Activated CD4-positive, CD25-positive, alpha-beta regulatory T cell treated with anti-CD3 and anti-CD28 coated beads, Interleukin-2, amount 50 U/mL, for 16 hours (primary cell): ENCODE data around the gene ANTXRL.
"Not testable (repeated sequence)": the region's sequence is repeated elsewhere in the genome, so short reads cannot be mapped to it uniquely, and the experiment has no call there.

Source experiments
- DNase-seq: peaks from one replicate; pipeline ENCODE4 v3.0.0-alpha.2; 2020; ENCODE audit warnings: low read depth, low spot score

The ANTXRL gene

DNA sequence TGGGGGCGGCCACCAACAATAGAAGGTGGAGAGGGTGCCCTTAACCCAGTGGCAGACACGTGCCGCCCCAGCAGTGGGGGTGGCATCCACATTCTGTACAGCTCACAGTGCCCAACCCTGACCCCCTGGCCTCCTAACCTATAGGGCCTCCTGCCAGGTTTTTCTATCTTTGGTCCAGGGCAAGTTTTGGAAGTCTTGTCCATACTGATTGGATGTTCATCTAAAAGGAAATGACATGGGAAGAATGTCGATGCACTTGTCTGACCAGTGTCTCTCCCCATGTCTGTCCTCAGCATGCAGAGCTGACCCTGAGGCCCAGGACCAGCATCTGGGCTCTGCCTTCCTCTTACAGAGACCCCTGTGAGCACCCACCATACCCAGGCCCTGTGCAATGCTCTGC is 32.3 kb upstream of the ANTXRL start:
- DNase-seq, result no peak

DNA sequence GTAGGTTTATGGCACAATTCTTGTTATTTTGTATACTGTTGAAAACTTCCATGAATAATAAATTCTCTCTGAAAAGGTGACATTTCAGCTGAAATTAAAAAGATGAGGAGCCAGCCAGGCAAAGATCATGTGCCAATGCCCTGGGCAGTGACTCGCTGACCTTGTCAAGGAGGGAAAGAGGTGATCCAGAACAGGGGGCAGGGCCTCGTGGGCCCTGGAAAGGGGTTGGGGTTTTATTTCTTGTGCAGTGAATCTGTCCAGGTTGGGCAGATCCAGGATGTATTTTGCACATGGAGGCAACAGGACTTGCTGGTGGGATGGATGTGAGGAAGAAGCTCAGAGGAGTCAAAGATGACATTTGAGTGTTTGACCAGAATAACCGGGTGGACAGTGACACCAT is 31.6 kb upstream of the ANTXRL start:
- not testable (repeated sequence) for DNase-seq

DNA sequence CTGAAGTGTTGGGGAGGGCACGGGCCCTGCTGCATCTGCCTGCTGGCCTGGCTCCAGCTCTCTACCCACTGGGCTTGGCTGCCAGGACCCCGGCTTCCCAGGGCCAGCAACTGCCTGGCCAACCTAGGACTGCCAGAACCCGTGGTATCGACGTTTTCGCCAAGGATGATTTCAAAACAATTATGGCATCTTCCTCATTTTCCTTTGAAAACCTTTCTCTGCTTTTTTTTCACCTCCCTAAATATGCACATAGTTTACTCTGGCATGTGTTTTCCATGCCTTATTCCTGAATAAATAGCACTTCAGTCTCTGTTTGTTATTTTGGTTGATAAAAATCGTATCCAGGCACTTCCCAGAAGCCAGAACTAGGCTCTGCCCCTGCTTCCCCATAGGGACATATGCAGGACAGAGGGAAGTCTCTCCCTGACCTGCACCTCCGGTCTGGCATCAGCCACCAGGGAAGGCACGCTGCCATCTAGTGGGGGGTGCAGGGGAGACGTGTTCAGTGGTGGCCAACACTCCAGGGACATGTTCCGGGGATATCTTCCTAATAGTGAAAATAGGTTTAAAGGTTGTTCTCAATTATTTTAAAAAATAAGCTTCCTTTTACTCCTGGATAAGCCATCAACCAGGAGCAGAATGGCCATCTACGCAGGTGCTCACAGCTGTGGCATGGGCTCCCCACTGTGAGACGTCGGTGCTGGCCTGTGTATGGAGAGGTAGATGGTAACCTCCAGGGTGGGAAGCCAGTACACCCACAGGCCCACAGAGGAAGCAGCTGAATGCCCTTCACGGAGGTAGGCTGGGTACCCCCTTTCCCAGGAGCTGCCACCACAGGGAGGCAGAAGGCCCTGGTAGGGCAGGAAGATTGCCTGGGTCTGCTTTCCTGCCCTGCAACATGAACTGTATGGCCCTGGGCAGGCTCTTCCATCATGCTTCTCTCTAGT is 30.7 kb upstream of the ANTXRL start:
- DNase-seq, result peak; percentile 26

DNA sequence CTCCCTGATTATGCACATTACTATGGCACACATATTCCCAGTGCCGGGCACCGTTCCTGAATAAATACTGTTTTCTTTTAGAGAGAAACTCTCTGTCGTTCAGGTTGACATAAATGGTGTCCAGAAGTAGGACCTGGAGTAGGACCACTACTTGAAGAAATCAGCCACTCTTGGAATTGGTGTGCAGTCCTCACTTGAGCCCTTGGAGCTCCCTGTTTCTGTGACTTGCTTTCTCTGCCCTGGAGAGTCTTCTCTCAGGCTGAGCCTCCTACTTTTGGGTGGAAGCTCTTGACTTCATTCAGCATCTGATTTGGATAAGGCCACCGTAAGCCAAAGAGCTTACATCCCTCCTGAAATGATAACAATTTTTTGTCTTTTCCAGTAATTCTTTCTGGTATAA is 29.7 kb upstream of the ANTXRL start:
- DNase-seq, result no peak

DNA sequence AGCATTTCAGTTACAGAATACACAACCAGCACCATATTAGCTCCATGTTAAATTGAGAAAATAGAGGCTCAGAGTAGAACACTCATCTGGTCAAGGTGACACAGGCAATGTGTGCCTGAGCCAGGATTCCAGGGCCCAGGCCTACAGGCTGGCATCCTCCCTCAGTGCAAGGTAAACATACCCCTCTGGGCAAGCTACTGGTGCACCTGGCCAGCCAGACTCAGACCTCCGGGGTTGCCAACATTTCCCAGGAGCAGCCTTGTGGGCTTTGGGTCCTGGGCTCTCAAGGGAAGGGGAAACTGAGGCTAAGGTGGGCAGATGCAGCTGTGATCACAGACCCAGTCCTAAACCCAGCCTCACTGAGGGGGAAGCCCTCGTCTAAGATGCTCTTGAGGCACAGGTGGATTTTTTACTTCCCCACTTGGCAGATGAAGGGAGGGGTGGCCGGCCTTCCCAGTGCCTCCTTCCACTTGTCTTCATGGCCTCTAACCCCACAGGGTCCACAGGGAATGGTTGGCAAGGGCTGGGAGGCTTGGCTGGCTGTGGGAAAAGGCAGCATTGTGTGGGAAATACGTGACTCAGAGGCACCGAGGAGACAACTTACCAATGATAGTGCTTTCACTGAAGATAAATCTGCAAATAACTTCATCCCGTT is 23.8 kb upstream of the ANTXRL start:
- DNase-seq, result not testable (repeated sequence)

DNA sequence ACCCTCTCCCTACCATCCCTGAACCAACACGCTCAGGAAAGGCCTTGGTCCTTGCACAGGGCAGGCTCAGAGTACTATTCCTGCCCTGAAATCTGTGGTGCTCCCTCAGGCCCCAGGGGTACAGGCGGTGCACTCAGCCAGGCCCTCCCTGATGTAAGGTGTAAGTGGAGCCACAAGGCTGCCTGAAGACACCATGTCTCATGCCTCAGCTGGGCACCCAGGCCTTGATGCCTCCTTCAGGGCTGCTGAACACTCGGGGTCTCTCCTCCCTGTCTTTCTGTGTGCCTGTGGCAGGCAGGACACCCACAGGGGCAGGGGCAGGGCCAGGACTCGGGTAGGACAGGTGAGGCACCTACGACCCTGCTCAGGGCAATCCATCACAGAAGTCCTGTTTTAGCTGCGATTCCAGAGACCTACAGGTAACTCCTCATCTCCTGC is 22.9 kb upstream of the ANTXRL start:
- DNase-seq, result no peak

DNA sequence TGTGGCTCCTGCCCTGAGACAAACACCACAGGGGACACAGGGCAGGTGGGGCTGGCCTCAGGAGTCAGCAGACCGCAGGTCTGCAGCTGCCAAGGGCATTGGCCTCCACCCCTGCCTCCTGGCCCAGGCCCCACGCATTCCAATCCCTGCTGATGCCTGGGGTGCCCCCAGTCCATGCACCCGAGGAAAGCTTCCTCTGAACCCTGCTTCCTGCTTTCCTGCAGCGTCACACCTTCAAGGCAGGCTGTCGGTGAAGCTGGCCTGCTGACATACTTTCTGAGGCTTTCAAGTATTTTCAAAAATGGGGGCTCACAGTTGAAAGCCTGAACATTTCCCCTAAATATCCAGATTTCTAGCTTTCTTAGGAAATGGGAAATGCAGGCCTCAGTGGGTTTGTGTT is 22.5 kb upstream of the ANTXRL start:
- DNase-seq, result no peak

DNA sequence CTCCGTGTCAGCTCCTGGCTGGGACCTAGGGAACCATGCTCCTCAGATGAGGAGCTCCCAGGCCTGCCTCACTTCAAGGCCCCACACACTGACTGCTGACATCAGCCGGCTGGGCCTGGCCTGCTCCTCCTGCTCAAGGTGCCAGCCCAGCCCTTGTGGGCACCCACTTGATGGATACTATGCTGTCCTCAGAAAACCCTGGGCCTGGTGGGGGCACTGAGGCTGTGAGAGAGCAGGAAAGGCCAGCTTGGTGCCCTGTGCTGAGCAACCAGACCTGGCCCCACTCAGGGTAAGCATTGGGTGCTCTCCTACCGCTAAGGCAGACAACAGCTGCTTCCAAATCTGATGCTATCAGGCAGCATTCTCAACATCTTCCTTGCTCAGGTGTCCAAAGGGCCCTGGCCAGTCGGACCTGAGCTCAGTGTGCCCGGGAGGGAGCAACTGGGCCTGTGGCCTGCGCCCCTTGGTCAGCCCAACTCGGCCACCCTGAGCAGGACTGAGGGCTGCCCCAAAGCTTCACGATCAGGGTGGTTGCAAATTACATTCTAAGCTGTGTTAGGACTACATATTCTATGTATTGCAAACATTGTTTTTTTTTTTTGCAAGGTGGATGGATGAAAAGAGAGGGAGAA is 21.9 kb upstream of the ANTXRL start:
- DNase-seq, result no peak

DNA sequence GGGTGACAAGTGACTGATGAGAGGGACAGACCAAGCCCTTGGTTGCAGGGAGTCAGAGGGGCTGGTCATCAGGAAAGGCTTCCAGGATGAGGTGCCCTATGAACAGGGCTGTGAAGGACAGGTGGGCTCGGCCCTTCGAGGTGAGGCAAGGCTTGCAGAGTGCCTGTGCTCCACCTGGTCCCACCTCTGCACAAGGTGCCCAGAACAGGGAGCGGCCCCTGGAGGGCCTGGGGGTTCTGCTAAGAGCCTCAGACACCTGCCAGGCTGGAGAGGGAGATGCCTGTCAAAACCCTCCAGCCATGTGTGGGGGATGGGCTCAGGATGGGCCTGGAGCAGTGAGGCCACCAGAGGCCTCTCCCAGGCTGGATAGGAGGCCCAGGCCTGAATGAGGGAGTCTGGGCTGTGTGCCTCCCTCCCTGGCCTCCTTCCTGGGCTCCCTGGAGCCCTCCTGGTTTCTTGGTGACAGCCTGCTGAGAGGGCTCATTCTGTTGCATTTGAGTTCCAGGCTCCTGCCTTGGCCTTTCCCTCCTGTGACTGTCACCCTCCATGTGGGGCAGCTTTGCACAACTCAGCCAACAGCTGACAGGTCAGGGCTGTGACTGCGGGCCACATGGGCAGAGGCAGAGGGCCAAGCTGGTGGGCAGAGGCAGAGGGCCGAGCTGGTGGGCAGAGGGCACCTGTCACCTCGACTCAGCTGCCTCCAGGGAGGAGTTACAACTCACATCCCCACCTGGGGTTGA is 21.1 kb upstream of the ANTXRL start:
- not testable (repeated sequence) for DNase-seq

DNA sequence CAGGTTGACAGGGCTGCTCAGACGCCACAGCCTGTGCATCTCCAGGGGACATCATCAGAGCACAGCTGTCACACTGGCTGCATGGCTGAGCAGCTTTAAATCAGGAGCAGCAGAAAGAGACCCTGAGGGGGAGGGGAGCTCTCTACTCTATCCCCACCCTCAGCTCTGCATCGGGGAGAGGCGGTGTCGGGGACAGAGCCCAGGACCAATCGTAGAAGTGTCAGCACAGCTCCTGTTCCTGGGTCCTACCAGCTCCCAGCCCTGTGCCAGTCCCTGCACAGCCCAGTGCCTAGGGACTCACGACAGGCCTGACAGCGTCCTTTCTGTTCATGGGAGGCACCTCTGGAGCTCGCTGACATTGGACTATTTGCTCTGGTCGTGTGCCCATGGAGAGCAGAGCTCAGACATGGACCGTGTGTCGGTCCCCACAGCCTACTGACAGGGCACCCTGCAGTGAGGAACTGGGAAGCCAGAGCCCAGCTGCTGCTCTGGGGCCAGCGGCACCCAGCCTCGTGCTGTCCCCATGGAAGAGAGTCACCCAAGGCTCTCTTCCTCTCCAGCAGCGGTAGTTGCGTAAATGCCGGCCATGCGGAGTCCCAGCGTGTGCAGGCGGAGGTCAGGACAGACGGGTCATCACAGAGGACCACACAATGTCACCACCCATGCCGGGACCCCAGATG is 20.4 kb upstream of the ANTXRL start:
- no peak for DNase-seq

DNA sequence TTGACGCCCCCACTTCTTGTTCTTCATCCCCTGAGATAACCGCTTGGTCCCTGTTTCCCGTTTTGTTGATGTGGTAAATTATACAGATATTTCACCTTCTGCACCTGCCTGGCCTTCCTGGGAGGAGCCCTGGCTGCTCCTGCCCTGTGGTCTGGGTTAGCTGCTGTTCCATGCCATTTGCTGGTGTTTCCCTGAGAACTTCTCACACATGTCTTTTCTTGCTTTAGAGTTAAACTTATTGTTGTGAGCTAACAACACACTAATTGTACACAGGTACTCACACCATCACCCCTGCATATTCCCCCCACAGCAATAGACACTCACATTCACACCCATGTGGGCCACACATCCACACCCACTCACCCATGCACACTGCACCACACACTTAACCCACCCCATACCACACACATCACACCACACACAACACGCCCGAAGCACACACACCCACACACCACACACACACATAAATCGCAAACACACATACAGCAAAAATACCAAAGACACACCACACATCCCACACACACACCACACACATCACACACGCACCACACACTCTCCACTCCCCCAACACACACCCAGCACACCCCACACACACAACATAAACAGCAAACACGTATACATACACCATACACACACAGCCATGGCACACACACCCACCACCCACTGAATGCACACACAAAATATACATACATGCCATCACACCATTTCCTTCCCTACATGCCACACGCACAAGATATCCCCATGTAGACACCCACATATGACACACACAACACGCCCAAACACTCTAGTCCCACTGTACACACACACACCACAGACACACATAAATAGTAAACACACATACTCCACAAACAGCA is 19.4 kb upstream of the ANTXRL start:
- DNase-seq, result no peak

DNA sequence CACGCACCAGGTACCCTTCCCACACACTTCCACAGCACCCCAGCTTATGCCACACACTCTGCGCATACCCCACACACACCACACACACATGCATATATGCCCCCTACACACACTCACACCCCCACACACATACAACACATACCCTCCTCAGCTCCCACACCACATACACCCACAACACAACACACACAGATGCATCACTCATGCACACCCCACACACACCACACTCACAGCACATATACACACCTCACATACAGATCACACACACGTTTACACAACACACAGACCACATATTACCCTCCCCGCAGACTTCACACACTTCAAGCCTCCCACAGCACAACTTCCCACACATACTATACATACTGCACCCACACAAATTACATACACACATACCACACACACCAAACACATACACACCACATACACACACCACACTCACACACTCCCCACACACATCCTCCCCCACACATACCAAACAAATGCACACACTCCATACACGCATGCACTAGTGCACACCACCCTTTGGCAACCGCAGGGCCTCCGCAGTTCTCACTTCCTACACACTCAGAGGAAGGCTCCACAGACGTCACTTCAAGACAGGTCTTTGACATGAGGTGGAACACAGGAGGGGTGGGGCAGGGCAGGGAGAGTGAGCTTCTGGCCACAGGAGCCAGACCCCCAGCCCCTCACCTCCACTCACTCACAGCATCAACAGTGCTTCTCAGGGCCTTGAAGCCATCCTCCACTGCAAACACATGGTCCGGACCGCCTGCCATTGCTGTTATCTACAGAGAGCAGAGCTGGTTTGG is 18.5 kb upstream of the ANTXRL start:
- peak; percentile 39 for DNase-seq

DNA sequence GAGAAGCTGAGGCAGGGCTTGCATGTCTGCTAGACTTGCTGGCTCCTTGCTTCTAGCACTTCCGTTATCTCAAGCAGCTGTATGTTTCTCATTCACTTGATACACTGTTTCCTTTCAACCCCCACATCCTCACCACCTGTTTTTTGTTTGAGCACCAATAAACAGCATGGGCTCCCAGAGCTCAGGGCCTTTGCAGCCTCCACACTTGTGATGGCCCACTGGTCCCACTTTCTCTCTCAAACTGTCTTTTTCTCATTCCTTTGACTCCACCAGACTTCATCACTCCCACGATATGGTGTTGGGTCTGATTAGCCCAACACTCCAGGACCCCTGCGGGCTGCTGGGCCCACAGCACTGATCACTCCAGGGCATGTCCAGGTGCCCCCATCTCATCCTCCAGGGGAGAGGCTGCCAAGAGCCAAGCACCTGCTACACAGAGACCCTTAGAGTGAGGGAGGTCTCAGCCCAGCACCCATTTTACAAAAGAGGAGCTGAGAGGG is 17.2 kb upstream of the ANTXRL start:
- peak; percentile 20 for DNase-seq

DNA sequence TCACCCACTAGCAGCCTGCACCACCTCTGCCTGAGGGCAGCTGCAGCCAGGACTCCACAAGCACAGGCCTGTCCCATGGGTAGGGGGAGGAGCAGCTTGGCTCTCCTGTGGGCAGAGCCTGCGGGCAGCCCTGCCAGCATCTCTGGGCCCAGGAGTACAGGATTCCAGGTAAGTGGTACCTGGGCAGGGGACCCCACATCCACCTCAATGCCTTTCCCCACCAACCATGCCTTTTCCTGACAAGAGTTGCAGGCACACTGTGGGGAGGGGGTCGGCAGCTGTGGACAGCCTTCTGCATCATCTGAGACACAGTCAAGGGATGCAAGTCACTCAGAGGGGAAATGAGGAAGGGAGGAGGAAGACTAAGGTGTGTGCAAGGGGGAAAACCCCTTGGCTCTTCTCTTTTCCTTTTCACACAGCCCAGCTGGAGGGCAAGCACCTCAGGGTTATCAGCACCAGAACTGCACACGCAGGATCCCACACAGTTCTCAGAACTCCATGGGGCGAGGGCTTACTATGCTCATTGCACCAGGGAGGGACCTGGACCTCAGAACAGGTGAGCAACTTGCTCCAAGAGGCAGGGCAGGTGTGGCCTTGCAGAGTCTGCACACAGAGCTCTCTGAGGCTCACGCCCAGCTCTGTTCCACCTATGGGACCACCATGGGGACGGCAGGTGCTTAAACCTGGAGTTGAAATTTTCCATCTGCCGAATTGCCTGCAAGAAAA is 16.5 kb upstream of the ANTXRL start:
- DNase-seq, result no peak

DNA sequence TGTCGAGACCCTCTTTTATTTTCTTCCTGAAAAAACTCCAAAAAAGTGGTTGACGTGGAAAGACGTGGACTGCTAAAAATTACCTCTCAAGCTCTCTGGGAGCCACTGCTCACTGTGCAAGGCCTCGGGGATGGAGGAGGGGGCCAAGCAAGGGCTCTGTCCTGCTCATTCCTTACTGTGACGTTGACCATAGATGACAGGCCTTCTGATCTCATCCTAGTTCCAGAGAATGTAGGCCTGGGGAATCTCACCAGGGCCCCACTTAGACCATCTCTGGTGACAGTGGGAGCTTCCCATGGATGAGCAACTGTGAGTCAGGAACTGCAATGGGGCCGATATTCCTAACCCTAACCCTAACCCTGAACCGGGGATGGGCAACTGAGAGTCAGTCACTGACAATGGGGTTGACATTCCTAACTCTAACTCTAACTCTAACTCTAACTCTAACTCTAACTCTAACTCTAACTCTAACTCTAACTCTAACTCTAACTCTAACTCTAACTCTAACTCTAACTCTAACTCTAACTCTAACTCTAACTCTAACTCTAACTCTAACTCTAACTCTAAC is 15.8 kb upstream of the ANTXRL start:
- DNase-seq, result not testable (repeated sequence)

DNA sequence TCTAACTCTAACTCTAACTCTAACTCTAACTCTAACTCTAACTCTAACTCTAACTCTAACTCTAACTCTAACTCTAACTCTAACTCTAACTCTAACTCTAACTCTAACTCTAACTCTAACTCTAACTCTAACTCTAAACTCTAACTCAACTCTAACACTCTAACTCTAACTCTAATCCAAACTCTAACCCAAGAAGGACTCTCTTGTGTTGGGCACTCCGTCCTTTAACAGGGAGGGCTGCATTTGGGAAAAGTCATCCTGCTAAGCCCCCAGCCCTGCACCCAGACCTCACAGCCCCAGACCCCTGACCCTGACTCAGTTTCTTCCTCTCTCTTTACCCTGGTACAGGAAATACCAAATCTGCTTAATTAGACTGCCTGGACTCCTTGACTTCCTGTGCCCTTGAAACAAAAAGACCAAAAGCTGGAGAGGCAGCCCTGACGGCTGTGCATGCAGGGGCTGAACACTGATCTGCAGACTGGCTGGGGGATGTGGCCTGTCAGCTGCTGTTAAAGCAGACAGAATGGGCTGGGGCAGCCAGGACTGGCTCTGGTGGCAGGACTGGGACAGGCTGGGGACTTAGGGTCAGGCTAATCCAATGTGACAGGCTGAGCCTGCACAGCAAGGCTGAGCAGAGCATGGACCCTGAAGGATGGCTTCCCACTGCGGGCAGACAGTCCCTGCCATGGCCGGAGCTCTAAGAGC is 14.8 kb upstream of the ANTXRL start:
- not testable (repeated sequence) for DNase-seq

DNA sequence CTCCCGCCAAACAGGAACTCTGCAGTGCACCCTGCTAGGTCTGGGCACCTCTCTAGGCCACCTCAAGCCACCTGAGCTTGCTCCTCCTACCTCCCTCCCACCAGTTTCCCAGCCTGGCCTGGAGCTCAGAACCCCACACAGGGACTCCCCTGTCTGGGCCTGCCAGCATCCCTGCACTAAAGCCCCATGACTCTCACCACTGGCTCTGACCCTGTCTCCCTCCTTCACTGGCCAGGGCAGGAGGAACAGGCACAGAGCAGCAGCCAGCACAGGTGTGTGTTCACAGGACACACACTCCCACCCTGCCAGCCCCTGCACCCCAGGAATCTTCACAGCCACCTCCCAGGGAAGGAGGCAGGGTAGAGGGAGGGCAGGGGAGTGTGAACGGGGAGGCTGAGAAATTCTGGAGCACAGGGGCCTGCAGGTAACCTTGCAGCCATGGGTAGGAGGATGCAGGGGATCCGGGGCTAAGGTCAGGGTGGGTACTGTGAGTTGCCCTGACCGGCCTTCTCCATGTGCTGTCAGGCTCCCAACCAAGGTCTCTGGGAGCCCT is 13.9 kb upstream of the ANTXRL start:
- DNase-seq, result no peak
